ENCODE data around the gene SPINK6.

- no peak for TF ChIP-seq CTCF (conservative IDR thresholded peaks at IDR 0.05 in 1 of 2, IDR thresholded peaks at IDR 0.05 in 1 of 2; ENCODE audit: extremely low read depth in 1 of 2, insufficient read depth in 1 of 2, low read depth in 1 of 2, low read length in 2 of 2)
- no peak for TF ChIP-seq EZH2 (IDR thresholded peaks at IDR 0.05; ENCODE audit: borderline replicate concordance, low read length)
These were observed 18.7 kb downstream of the SPINK6 start for GRCh38 chr5:148221508-148221907.
